Cardiac ventricle fibroblast (primary cell): ENCODE results near the gene RPS24. TPM values are rescaled to one million over a fixed set of nuclear protein-coding genes. Genes with fewer than 3 reads are reported as not detected.

ENCODE experiments used
- total RNA-seq: library from RNA; depleted of rRNA; stranded (reverse); fragments of >200 nt; gene quantifications from 2 replicates; pipeline ENCODE4 v1.2.3, GENCODE V29; 2015

Gene RPS24
- total RNA-seq, result 2,794 and 3,469 TPM in 2 replicates

DNA sequence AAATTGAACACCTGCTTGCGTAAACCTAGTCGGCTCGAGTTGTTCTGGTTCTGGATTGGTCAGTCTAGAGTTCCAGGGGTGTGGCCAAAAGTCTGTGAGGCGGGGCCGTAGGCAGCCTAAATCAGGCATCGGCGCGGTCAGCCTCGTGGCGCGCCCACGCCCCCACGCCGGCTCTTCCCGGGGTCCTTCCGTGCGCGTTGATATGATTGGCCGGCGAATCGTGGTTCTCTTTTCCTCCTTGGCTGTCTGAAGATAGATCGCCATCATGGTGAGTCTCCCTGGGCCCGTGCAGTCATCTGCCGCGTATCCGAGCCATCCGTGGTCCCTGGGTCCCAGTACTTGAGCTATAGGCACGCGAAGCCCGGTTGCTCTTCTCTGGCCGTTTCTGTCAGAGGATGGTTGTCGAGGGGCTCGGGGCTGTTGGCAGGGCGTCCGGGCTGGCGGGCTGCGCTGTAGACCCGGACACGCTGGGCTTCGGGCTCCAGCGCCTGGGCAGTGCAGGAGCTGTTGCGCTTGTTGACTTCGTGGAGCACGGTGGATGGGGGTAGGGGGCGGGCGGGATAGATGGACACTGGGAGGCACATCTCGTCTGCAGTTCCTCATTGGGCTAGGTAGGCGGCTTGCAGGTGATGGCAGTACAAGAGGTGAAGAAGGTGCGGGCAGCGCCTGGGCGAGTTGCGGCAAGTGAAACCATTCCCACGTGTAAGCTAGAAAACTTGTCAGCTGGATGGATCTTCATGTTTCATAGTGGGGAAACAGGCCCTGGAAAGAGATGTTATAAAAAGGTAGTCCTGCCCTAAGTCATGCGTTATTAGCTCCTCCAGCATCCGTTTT lies at the start of gene RPS24:
RPS24 (plus strand) TSS at position 227 of the 834 bp plus-strand sequence; CDS start at position 266, 39 bp downstream.

DNA sequence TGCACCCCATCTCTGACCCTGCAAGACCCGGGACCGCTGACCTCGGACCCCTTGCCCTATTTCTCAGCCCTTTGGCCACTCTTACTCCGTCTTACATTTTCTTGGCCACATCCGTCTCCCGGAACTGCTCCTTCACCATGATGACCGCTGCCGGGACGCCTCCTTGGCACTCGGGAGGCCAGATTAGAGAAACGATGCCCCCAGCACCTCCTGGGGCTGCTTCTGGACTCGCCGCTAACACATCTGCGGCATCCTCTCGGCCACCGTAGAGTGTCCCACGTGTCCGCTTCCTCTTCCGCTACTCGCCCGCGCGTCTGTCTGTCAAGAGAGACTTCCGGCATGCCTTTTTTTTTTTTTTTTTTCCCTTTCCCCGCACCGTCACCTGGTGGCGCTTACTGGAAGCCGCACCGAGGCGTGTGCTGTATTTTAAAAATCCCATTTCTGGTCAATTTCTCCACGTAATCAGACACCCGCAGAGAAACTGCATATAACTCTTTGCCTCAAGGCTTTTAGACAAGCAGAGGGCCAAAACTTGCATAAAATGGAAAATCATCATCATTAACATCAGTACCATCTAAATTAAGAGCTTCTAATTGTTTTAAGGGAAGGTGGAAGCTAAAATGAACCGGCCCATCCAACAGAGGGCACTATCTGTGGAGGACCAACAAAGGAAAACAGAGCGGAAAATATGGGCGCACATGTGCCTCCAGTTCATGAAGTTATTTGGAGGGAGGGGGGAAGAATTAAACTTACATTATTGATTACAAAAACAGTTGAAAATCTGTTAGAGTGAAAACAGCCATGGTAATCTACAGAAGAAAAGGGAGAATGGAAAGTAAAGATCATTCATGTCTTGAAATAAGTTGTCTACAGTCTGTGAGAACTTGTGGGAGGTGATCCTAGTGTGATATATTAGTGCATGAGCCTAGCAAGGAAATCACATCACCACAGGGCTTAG lies 4.1 kb upstream of the RPS24 start, which contains the start of gene POLR3A:
POLR3A (minus strand) TSS at position 247 of the 958 bp plus-strand sequence; CDS start at position 139, 108 bp downstream.

Other genes with a start within 250 kb of the RPS24 start
- 28.3 and 31.9 TPM in 2 replicates for gene DLG5, start 107.1 kb upstream of the RPS24 start, total RNA-seq
- gene POLR3A, start 4.3 kb upstream of the RPS24 start, total RNA-seq, result 7.1 and 10.0 TPM in 2 replicates